Measurements from ENCODE around the gene STAG1.

Gene STAG1

DNA sequence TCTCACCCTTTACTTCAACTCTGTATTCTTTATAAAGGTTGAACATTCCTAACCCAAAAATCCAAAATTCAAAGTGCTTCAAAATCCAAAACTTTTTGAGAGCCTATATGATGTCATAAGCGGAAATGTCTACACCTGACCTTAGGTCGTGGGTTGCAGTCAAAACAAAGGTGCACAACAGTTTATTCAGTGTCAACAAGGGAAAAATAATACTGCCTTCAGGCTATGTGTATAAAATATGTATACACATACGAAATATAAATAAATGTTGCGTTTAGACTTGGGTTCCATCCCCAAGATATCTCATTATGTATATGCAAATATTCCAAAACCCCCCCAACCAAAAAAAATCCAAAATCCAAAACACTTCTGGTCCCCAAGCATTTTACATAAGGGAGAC is 90.9 kb downstream of the STAG1 start:
- Histone ChIP-seq H3K79me2 (peaks cover 27% of the 10 kb centered on the region), H3K9ac (no peak overlapping the region), H3K4me2 (ENCODE audit: low read length) (no peak overlapping the region), H2AFZ (no peak overlapping the region), H3K9me3 (ENCODE audit: control insufficient read depth, low read length) (no peaks in the 10 kb centered on the region), H3K4me3 (ENCODE audit: low read depth, low read length) (no peak overlapping the region), H3K27ac (no peak overlapping the region), H3K36me3 (ENCODE audit: control insufficient read depth, insufficient read depth, low read length) (no peaks in the 10 kb centered on the region), H3K4me1 (peaks cover 5% of the 10 kb centered on the region), H3K27me3 (ENCODE audit: control insufficient read depth, insufficient read depth, low read length) (no peaks in the 10 kb centered on the region)
- no peak for TF ChIP-seq CTCF (IDR thresholded peaks at IDR 0.05)

DNA sequence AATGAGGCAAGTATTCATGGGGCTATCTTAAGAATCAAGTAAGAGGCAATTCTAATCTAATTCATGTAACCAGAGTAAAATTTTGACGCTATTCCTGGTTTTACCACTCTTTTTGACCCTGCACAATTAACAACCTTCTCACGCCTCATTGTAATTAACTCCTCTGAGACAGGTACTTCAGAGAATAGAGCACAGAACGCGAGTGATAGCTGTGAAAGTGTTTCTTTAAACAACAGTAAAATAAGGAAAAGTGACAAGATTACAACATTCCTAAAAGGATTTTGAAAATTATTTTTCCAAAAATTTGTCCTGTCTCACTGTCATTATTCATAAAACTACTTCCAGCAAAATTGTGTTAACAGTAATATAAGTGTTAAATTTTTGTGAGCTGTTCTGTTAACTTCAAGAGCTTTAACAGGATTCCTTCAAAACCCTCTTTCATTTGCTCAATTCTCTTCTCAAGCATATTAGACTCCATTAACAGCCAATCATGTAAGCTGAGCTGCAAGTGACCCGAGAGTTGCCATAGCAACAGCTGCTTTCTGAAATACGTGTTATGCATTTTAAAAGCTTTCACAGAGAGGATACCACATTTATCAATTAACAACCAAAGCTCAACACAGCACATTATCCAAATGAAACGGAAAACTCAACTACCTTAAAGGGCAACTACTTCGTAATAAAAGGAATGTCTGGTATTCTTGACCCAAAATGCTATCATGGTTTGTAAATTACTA is 93.1 kb downstream of the STAG1 start:
- Histone ChIP-seq H3K4me3 (ENCODE audit: low read depth, low read length) (no peak overlapping the region), H3K9ac (no peak overlapping the region), H3K9me3 (ENCODE audit: control insufficient read depth, low read length) (no peaks in the 10 kb centered on the region), H3K4me2 (ENCODE audit: low read length) (no peak overlapping the region), H3K36me3 (ENCODE audit: control insufficient read depth, insufficient read depth, low read length) (no peaks in the 10 kb centered on the region), H2AFZ (no peak overlapping the region), H3K27me3 (ENCODE audit: control insufficient read depth, insufficient read depth, low read length) (no peaks in the 10 kb centered on the region), H3K79me2 (peaks cover 46% of the 10 kb centered on the region), H3K27ac (no peak overlapping the region), H3K4me1 (peaks cover 5% of the 10 kb centered on the region)
- no peak for TF ChIP-seq CTCF (IDR thresholded peaks at IDR 0.05)

- Histone ChIP-seq H3K4me3 (ENCODE audit: low read depth, low read length) (no peak overlapping the region), H2AFZ (no peak overlapping the region), H3K27ac (no peak overlapping the region), H3K27me3 (ENCODE audit: control insufficient read depth, insufficient read depth, low read length) (no peaks in the 10 kb centered on the region), H3K4me2 (ENCODE audit: low read length) (no peak overlapping the region), H3K9me3 (ENCODE audit: control insufficient read depth, low read length) (peaks cover 3% of the 10 kb centered on the region), H3K4me1 (no peaks in the 10 kb centered on the region), H3K36me3 (ENCODE audit: control insufficient read depth, insufficient read depth, low read length) (no peaks in the 10 kb centered on the region), H3K79me2 (peaks cover 60% of the 10 kb centered on the region), H3K9ac (no peak overlapping the region)
- no peak for TF ChIP-seq CTCF (IDR thresholded peaks at IDR 0.05)
These were observed 94.7 kb downstream of the STAG1 start for GRCh38 chr3:136657526-136657925.

- no peak overlapping the region for H3K9ac ChIP-seq
- no peak overlapping the region for H3K4me3 ChIP-seq (ENCODE audit: low read depth, low read length)
- no peaks in the 10 kb centered on the region for H3K27me3 ChIP-seq (ENCODE audit: control insufficient read depth, insufficient read depth, low read length)
- H3K27ac ChIP-seq = no peak overlapping the region
- no peak overlapping the region for H2AFZ ChIP-seq
- H3K79me2 ChIP-seq = peaks cover 68% of the 10 kb centered on the region
- H3K36me3 ChIP-seq (ENCODE audit: control insufficient read depth, insufficient read depth, low read length) = peaks cover 3% of the 10 kb centered on the region
- H3K4me1 ChIP-seq = peaks cover 4% of the 10 kb centered on the region
- H3K9me3 ChIP-seq (ENCODE audit: control insufficient read depth, low read length) = peaks cover 3% of the 10 kb centered on the region
- no peak for TF ChIP-seq CTCF (IDR thresholded peaks at IDR 0.05)
- no peak overlapping the region for H3K4me2 ChIP-seq (ENCODE audit: low read length)
These were observed 98.5 kb downstream of the STAG1 start for GRCh38 chr3:136653628-136654027.

- Histone ChIP-seq H3K4me2 (ENCODE audit: low read length) (no peak overlapping the region), H2AFZ (no peak overlapping the region)
These were observed 100.6 kb downstream of the STAG1 start for GRCh38 chr3:136651581-136651980.

More at GRCh38 chr3:136651581-136651980, 100.6 kb downstream of the STAG1 start:
- no peak for TF ChIP-seq CTCF (IDR thresholded peaks at IDR 0.05)
- Histone ChIP-seq H3K9ac (no peak overlapping the region), H3K36me3 (ENCODE audit: control insufficient read depth, insufficient read depth, low read length) (peaks cover 3% of the 10 kb centered on the region), H3K4me1 (peaks cover 4% of the 10 kb centered on the region), H3K4me3 (ENCODE audit: low read depth, low read length) (no peak overlapping the region), H3K9me3 (ENCODE audit: control insufficient read depth, low read length) (peaks cover 3% of the 10 kb centered on the region), H3K79me2 (peaks cover 72% of the 10 kb centered on the region), H3K27me3 (ENCODE audit: control insufficient read depth, insufficient read depth, low read length) (no peaks in the 10 kb centered on the region), H3K27ac (no peak overlapping the region)
